NCI-H1694 treated with DMSO at 0.1 percent for 48 hours (cell line): Measurements from ENCODE around the gene TP53BP2.
"Not testable (repeated sequence)": the region's sequence is repeated elsewhere in the genome, so short reads cannot be mapped to it uniquely, and the experiment has no call there.

ENCODE experiments used
- DNase-seq: peaks from one replicate; lab custom pipeline; 2025; lab: John Stamatoyannopoulos, UW

TP53BP2 gene

GRCh38 chr1:223831755-223832636 lies 13.8 kb downstream of the TP53BP2 start:
- no peak for DNase-seq

GRCh38 chr1:223829678-223830077 lies 16.1 kb downstream of the TP53BP2 start:
- no peak for DNase-seq

- DNase-seq, result no peak
Observed at GRCh38 chr1:223828162-223828848, 17.4 kb downstream of the TP53BP2 start.

GRCh38 chr1:223827193-223827663 lies 18.5 kb downstream of the TP53BP2 start:
- no peak for DNase-seq

- DNase-seq, result no peak
Observed at GRCh38 chr1:223825767-223826748, 19.7 kb downstream of the TP53BP2 start.

- DNase-seq, result no peak
Observed at GRCh38 chr1:223824712-223825111, 21.0 kb downstream of the TP53BP2 start.

GRCh38 chr1:223824287-223824686 lies 21.5 kb downstream of the TP53BP2 start:
- no peak for DNase-seq

GRCh38 chr1:223820971-223821370 lies 24.8 kb downstream of the TP53BP2 start:
- no peak for DNase-seq

GRCh38 chr1:223820515-223820858 lies 25.3 kb downstream of the TP53BP2 start:
- no peak for DNase-seq

GRCh38 chr1:223819730-223820514 lies 25.8 kb downstream of the TP53BP2 start:
- no peak for DNase-seq

GRCh38 chr1:223817265-223817664 lies 28.5 kb downstream of the TP53BP2 start:
- DNase-seq, result not testable (repeated sequence)

GRCh38 chr1:223815865-223816264 lies 29.9 kb downstream of the TP53BP2 start:
- DNase-seq, result no peak

GRCh38 chr1:223815020-223815853 lies 30.5 kb downstream of the TP53BP2 start:
- DNase-seq, result no peak

GRCh38 chr1:223813645-223814044 lies 32.1 kb downstream of the TP53BP2 start:
- DNase-seq, result no peak

- peak; percentile 25 for DNase-seq
Observed at GRCh38 chr1:223811634-223812101, 34.1 kb downstream of the TP53BP2 start.

- no peak for DNase-seq
Observed at GRCh38 chr1:223810586-223810985, 35.2 kb downstream of the TP53BP2 start.

GRCh38 chr1:223809905-223810304 lies 35.8 kb downstream of the TP53BP2 start:
- DNase-seq, result not testable (repeated sequence)

- DNase-seq, result no peak
Observed at GRCh38 chr1:223803211-223803610, 42.5 kb downstream of the TP53BP2 start.

GRCh38 chr1:223802602-223803001 lies 43.1 kb downstream of the TP53BP2 start:
- no peak for DNase-seq

- no peak for DNase-seq
Observed at GRCh38 chr1:223802032-223802431, 43.7 kb downstream of the TP53BP2 start.
